ACHN (cell line): Measurements from ENCODE around the gene TNFRSF14.

Source experiments
- DNase-seq: peaks from one replicate; pipeline ENCODE4 v3.0.0-alpha.2; 2015
- in situ Hi-C: cut with HindIII; loops from 2 replicates; pipeline ENCODE4 v1.10.0; 2017; ENCODE audit warnings: low sequenced_read_pairs, low pct_ligation_motif_present, low pct_unique_long_range_greater_than_20kb

Gene TNFRSF14

DNA sequence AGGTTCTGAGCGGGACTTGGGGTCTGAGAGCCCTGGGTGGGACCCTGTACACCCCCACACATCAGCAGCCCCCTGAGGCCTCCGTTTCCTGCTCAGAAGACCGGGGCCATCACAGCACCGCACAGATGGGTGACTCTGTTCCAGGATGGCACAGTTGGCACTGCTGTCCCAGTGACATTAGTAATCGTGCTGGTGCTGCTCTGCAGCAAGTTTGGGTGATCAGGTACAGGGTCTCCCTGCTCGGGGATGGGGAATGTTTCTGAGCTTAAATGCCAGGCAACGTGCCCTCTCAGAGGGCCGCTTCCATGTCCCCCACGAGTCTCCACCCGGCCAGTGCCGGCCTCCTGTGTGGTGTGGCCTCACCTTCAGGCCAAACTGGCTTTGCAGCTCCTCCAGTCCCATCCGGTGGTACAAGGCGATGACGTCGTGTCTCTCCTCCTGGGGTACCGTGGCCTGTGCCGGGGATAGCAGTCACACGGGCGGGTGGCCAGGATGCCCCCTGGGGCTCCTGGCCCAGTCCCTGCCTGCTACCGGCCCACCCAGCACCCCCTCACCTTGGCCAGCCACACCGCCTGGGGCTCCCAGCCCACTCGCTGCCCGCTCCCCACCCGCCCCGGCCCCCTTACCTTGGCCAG, 47.5 kb downstream of the TNFRSF14 start:
- no peak for DNase-seq
- in situ Hi-C loops: no loop called here

DNA sequence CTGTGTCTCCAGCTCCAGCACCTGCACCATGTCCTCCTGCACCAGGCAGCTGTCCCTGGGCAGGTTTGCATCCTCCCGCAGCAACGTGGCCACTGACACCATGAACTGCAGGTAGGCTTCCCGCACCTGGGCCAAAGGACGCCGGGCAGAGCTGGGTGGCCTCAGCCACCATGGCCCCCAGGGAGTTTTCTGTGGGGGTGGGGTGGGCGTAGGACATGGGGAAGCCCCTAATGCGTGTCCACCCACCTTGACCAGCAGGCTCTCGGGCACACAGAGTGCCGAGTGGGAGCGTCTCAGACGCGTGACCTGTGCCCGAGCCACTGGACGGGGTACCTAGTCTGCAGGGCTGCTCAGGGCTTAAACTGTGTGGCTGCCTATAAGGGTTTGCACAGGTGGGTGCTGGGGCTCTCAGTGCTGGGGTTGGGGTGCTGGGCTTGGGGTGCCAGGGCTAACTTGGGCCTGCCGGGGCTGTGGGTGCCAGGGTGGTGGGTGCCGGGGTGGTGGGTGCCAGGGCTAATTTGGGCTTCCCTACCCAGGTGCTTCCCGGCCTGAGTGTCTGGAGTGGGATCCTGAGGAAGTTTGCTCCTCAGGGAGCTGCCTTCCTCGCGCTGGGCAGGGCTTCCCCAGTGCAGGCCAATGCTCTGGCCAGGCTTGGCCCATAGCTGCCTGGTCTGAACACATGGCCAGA, 48.1 kb downstream of the TNFRSF14 start:
- in situ Hi-C loops: no loop called here
- no peak for DNase-seq

DNA sequence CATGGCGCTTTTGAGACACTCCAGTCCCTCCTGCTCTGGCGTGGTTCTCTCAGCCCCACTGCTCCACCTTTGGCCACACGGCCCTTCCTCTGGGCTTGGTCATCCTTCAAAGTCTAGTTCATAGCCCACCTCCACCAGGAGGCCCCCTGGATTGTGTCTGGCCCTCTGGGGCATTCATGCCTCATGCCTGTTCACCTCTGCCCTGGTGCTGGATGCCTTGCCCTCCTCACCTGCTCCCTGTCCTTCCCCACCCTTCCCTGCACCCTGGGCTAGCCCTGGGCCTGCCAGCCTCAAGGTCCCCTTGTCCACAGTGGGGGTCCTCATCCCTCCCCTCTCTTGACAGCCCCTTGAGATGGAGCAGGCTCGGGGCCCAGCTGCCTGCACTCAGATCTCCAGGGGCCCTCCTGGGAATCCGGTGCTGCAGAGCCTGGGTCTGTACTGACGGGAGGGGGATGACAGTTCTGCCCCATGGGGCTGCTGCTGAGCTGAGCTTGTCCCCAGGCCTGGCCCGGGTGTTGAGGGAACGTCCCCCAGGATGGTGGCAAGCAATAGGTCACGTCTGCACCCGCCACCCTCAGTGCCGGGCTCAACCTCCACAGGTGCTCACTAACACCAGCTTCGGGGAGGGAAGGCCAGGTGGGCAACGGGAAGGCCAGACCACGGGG, 48.8 kb downstream of the TNFRSF14 start:
- in situ Hi-C loops: no loop called here
- no peak for DNase-seq

DNA sequence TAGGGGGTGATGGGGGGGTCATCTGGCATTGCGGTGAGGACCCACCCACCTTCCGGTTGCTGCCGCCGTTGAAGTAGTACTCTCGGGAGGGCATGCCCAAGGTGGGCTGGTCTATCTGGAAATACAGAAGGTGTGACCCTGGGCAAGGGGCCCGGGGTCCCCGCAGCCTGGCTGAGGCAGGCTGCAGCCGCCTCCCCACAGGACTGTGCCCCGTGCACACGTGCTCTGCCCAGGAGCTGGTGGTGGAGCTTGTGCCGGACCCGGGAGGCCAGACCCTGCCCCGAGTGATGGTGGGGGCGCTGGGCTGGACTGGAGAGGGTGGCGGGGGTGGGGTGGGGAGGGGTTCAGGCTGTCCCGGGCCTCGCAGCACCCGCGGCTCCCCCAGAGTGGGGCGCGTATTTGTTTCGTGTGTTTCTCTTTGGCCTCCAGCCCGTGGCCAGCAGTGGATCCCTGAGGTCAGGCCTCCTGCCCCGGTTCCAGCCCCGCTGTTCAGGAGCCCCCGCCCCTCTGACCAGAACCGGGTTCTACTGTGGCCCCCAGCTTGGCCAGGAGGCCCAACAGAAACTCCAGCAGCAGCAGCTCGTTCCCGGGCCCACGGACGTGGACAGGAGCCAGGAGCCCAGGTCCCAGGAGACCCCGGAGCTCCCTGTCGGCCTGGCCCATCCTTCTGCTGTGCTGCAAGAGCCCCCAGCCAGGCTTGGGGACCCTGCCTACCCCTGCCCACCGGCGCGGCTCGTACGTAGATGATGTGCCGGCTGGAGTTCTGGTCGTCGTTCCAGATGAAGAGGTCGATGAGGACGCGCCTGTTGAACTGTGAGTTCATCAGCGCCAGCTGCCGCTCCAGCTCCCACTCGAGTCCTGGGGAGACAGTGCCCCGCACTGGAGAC, 49.6 kb downstream of the TNFRSF14 start:
- DNase-seq: no peak
- in situ Hi-C loops: no loop called here

DNA sequence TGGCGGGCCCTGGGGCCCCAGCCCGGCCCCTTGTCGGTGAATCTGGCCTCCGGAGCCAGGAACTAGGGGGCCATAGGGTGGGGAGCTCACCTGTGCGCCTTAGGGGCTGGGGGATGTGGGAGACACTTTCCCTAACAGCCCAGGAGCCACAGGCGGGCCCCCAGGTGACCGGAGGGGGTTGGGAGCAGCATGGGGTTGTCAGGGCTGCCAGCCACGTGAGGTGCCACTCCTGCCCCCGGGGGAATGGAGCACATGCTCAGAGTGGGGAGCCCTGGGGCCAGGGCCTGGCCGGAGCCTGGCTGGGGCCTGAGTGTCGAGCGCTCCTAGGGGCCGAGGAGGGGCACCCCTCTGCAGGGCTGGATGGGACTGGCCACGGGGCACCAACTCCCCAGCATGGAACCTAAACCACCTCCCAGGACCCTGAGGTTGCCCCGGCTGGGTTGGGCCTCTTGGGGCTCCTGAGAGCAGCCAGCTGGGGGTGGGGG, 50.3 kb downstream of the TNFRSF14 start:
- in situ Hi-C loops: no loop called here
- no peak for DNase-seq

DNA sequence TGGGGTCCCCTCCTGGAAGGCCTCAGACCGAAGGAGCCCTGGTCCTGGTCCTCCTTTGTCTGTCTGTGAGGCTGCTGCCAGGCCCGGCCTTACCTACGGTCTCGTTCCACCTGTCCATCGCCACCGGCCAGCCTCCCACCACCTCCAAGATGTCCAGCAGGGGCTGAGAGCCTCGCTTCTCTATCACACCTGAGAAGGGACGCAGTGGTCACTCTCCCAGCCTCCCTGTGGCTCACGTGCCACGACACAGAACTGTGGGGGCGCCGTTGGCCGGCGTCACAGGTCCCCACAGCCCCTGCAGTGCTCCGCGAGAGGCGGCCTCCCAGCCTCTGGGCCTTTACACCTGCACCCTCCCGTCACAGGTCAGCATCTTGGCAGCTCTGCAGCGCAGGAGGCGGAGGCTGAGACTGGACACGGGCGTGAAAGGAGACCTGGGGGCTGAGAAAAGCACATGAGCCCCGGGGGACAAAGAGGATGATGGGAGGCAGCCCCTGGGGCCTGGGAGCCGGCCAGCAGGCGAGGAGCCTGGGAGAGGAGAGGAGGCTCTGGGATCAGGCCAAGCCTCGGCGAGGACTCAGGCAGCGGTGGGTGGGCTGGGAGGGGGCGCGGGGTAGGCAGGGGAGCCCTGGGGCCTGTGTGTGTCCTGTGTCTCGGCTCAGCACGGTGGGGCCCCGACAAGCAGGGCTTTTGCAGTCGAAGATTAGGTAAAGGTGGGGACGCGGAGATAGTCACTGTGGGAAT, 50.9 kb downstream of the TNFRSF14 start:
- no peak for DNase-seq
- in situ Hi-C loops: no loop called here

DNA sequence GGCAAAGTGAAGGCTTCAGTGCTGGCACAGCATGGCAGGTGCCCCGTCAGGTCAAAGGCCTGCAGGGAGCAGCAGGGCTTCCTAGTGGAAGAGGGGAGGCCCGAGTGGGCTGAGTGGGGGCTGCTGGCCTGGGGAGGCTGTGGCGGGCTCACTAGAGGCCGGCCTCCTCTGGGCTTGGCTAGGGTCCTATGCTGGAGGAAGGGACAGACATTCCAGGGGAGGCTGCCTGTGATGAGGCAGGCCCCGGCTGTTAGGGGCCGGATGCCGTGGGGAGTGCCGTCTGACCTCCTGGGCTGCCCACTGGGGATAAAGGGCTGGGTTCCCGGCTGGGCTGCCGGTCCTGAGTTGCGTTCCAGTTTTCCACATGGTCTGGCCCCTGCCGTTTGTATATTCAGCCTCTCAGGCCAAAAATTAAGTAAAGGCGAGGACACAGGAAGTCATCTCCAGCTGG, 51.5 kb downstream of the TNFRSF14 start:
- no peak for DNase-seq
- in situ Hi-C loops: no loop called here

DNA sequence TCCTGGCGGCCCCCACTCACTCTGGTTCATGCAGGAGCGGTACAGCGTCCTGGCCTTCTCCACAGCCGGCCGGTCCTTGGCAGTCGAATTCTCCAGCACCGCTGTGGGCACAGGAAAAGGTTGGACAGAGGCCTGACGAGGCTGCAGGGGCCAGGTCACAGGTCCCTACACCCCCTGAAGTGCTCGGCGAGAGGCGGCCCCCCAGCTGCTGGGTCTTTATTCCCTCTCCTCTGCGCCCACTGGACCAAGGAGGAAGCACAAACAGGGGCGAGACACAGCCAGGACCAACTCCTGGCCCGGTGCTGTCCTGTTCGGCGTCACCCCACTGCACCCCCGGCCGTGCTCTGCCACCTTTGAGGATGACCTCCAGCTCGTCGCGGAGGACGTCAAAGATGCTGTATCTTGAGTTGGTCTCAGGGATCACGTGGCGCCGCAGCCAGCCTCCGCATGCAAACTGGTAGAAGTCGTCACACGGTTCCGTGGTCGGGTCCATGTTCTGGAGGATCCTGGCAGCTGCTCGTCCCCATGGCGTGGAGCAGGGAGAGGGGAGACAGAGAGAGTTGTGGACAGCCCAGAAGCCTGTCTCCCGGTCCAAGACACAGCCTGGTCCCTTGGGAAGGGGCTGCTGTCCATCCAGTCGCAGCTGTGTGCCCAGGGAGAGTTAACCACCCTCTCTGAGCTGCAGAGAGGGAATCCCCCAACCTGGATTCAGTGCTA, 53.3 kb downstream of the TNFRSF14 start:
- DNase-seq: no peak
- in situ Hi-C loops: no loop called here

DNA sequence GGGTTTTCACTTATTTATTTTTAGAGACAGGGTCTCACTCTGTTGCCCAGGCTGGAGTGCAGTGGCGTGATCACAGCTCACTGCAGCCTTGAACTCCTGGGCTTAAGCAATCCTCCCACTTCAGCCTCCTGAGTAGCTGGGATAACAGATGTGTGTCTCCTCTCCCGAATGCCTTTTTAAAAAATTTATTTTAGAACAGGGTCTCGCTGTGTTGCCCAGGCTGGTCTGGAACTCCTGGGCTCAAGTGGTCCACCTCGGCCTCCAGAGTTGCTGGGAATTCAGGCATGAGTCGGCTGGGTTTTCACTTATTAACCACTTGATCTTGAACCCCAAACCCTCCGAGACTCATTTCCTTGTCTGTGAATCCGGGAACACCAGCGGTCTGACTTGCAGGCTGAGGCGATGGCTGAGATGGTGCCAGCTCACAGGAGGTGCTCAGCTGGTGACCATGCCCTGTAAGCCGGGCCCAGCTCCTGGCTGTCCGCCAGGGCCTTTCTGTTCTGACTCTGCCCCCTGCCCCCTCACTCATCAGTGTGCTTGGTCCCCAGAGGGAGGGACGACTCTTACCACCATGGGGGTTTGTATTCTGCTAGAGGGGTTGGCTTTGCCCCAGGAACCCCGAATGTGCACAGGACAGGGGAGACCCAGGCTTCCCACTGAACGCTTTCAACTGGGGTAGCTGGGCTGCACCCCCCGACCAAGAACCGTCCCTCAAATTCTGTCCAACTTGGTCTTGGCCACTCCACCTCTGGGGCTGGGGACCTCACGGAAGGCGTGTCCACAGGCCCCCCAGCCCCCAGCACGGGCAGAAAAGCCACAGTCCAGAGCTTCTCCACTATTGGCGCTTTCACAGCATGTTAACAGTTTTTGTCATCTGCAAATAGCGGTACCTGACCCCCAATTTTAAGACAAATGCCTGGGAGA, 54.1 kb downstream of the TNFRSF14 start:
- in situ Hi-C loops: no loop called here
- DNase-seq: peak; percentile 12

DNA sequence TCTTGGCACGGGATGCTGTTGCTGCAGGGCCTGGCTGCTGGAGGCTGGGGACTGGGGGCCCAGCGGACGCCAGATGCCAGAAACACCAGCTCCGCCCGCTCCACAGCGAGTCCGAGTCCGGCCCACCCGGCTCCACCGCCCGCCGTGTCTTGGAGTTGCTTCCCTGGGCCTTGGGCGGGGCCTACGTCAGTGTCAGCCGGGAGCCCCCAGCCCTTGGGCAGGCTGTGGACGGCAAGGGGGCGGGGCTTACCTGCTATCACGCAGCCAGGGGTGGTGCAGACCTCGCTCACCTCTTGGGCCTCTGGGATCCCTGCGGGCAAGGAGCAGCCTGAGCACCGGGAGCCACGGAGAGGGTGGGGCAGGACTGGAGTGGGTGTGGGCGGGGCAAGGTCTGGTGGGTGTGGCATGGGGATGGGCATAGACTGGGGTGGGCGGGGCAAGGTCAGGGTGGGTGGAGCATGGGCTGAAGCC, 54.9 kb downstream of the TNFRSF14 start:
- in situ Hi-C loops: no loop called here
- DNase-seq: no peak

DNA sequence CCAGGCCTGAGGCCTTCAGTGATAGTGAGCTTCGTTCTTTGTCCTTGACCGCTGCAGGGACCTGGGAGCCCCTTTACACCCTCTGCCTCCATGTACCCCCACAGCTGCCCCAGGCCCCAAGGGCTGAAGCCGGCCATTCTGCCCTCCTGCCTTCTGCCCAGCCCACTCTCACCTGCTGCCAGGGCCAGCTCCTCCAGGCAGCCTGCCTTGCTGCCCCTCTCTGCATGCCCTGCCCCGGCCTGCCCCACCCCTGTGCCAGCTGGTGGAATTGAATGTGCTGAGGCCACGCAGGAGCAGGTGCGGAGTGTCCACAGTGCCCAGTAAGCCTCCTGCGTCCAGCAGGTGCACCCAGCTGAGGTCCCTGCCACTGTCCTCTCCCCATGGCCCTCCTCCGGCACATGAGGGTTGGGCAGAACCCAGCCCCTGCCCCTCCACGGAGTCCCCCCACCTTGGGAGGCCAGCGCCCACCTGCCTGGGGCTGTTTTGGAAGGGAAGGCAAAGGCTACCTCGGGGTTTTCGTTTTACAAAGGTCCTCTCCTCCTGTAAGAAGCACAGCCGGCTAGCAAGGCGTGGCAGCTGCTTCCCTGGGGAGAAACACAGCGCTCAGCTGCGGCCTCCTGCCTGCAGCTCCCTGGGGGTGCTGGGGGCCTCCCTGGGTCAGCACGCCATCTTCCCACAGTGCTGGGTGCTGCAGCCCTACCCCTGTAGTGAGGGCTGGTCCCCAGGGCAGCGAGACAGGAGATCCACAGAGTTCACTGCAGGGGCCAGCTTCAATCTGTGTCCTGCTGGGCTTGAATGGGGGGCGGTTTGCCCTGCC, 55.7 kb downstream of the TNFRSF14 start:
- no peak for DNase-seq
- in situ Hi-C loops: no loop called here

DNA sequence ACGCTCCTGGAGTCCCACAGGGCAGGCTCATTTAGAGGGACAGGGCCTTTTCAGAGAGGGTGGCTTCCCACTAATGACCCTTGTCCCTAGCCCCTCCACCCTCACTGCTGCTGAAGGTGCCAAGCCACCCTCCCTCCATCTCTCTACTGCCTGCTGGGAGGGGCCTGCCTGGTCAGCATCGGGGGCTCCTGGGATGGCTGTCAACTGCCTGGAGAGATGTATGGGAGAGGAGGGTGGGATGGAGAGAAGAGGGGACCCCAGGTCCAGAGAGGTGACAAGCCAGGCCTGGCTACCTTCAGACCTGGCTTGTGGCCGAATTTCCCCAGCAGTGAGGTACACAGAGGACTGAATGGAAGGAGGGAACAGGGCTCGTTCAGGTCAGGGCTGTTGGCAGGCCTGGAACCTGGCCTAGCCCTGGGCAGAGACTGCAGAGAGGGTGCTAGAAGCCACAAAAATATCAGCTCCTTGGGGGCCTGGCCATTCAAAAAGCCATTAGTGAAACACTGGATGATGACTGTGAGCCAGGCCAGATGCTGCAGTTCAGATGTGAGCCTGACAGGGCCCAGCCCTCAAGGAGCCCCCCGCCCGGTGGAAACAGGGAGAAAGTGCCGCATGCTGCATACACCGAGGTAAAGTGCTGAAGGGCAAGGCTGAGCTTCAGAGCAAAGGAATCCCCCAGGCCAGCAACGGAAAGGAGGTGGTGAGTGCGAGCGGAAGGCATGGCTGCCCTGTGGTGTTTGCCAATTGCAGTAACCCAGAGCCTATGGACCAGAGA, 56.6 kb downstream of the TNFRSF14 start:
- in situ Hi-C loops: no loop called here
- no peak for DNase-seq
